ENCODE results near the gene RNF222.

Gene RNF222

DNA sequence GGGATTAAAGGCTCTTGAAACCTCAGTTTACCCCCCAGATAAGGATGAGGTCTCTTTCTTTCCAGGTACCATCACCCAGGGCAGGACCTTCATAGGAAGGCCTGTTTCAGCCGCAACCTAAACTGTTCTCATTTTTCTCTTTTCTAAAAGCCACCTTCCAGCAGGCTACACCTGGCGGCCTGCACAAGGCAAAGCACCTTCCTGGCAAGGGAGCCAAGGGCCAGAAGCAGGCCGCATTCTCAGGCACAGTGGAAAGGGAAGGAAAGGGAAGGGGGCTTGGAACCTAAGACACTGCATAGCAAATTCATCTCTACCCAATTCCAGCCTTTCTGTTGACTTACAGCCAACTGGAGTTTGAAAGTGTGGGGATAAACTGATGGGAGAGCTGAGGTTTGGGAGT lies 29.2 kb upstream of the RNF222 start:
- TF ChIP-seq, protein P1, sequence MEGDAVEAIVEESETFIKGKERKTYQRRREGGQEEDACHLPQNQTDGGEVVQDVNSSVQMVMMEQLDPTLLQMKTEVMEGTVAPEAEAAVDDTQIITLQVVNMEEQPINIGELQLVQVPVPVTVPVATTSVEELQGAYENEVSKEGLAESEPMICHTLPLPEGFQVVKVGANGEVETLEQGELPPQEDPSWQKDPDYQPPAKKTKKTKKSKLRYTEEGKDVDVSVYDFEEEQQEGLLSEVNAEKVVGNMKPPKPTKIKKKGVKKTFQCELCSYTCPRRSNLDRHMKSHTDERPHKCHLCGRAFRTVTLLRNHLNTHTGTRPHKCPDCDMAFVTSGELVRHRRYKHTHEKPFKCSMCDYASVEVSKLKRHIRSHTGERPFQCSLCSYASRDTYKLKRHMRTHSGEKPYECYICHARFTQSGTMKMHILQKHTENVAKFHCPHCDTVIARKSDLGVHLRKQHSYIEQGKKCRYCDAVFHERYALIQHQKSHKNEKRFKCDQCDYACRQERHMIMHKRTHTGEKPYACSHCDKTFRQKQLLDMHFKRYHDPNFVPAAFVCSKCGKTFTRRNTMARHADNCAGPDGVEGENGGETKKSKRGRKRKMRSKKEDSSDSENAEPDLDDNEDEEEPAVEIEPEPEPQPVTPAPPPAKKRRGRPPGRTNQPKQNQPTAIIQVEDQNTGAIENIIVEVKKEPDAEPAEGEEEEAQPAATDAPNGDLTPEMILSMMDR (IDR thresholded peaks at IDR 0.05; ENCODE audit: low read depth, low read length, missing control alignments) = no peak
- in situ Hi-C loops (cut with HindIII; ENCODE audit: low sequenced_read_pairs) = no loop called here

DNA sequence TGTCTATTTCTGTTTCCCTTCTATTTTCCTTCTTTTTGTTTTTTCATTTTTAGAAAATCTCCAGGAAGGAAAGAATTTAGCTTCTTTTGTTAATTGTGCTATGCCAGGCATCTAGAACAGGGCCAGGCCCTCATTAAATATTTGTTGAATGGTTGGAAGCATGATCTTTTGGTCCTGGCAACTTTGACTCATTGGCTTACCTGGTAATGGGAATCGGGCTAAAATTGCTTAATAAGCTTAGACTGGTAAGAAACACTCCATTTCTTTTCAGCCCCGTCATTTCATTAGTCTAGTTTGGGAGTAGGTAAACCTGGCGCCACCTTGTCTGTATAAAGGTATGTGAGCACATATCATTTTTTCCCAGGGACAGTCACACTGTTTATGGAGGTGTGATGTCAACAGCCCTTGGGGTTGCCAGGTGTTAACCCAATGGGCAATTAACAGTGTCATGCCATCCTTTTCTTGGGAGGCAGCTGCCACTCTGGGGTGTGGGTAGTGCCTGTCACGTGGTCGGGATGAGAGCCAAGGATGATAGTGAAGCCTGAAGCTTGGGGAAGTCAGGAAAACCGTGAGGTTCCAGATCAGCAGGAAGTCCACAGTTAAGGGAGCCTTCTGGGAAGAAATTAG lies 28.6 kb upstream of the RNF222 start:
- no peak for DNase-seq (ENCODE audit: low read depth)
- TF ChIP-seq, protein P1 (IDR thresholded peaks at IDR 0.05; ENCODE audit: low read depth, low read length, missing control alignments) = no peak
- no peak overlapping the region for H3K4me3 ChIP-seq (ENCODE audit: low read depth, low read length)
- in situ Hi-C loops (cut with HindIII; ENCODE audit: low sequenced_read_pairs) = no loop called here

More for the DNA sequence above, 29.2 kb upstream of the RNF222 start:
- no peak overlapping the region for H3K4me3 ChIP-seq (ENCODE audit: low read depth, low read length)
- DNase-seq (ENCODE audit: low read depth) = no peak

DNA sequence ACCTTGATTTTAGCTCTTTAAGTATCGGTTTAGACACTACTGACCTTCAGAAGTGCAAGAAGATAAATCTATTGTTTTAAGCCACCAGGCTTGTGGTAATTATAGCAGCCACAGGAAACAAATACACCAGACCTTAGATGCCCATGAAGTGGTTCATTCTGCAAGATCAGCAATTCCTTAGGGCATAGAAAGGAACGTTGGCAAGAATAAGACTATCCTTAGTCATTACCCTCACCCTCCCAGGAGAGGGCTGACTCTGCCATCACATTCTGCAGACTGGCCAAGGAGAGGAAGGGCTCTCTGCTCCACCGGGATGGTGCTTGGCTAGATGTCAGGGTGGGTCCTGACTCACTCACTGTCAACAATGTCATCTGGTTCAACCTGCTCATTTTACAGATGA lies 23.9 kb upstream of the RNF222 start:
- in situ Hi-C loops (cut with HindIII; ENCODE audit: low sequenced_read_pairs) = loop anchor here (25.0 kb wide), 1 partner anchor 341 kb away; the partner anchor contains the start of gene SPDYE4
- DNase-seq (ENCODE audit: low read depth) = no peak
- no peak overlapping the region for H3K4me3 ChIP-seq (ENCODE audit: low read depth, low read length)
- TF ChIP-seq, protein P1 (IDR thresholded peaks at IDR 0.05; ENCODE audit: low read depth, low read length, missing control alignments) = no peak

DNA sequence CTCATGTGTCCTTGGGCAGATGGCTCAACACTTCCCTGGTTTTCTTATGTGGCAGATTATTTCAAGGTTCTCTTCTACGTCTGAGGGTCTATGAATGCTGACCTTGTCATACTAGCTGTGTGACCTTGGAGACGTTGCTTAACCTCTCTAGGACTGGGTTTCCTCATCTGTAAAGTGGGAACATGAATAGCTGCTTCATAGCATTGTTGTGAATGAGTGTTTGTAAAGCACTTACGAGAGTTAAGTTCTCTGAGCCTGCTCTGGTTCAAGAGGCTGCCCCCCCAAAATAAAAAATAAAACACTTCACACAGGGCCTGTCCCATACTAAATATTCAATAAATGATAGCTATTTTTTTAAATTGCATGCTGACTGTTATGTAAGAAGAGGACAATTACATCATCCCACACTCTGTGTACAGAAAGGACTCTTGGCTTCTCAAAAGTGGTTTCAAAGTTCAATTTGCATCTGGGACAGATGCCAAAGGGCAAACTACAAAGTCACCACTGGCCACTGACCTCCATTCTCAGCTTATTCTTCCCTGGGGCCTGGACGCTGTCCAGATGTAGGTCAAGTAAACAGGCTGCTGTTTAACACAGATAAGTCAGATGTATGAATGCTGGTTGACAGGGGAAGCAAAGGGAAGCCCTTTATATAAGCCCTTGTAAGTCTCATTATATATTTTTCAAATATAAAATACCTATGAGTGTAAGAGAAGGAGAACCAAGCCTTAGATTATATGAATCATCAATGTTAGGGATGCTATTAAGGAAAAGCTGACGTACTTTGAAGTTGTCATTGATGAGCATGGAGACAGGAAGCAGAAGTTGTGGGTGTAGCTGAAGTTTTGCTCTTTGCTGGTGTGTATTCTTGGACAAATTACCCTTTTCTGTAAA lies 22.7 kb upstream of the RNF222 start:
- no peak overlapping the region for H3K4me3 ChIP-seq (ENCODE audit: low read depth, low read length)

DNA sequence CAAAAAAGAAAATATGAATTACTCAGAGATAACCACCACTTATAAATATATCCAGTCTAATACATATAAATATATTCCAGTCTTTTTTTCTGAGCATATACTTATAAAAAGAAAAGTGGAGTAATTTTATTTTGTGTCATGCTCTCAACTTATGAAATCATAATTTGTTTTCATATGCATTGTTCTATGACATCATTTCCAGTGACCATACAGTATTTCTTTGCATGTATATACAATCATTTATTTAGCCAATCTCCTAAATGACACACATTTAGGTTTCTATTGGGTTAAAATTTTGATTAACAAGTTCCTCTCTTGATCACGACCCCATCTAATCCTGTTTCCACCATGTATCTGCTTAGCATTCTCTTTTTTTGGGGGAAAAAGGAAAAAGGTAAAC lies 21.7 kb upstream of the RNF222 start:
- DNase-seq (ENCODE audit: low read depth) = no peak
- no peak overlapping the region for H3K4me3 ChIP-seq (ENCODE audit: low read depth, low read length)
- in situ Hi-C loops (cut with HindIII; ENCODE audit: low sequenced_read_pairs) = loop anchor here (25.0 kb wide), 1 partner anchor 343 kb away; the partner anchor contains the start of gene SPDYE4
- TF ChIP-seq, protein P1 (IDR thresholded peaks at IDR 0.05; ENCODE audit: low read depth, low read length, missing control alignments) = no peak

More for the DNA sequence above, 22.7 kb upstream of the RNF222 start:
- TF ChIP-seq, protein P1 (IDR thresholded peaks at IDR 0.05; ENCODE audit: low read depth, low read length, missing control alignments) = no peak
- peak; percentile 19 for DNase-seq (ENCODE audit: low read depth)
- in situ Hi-C loops (cut with HindIII; ENCODE audit: low sequenced_read_pairs) = loop anchor here (25.0 kb wide), 1 partner anchor 342 kb away; the partner anchor contains the start of gene SPDYE4

DNA sequence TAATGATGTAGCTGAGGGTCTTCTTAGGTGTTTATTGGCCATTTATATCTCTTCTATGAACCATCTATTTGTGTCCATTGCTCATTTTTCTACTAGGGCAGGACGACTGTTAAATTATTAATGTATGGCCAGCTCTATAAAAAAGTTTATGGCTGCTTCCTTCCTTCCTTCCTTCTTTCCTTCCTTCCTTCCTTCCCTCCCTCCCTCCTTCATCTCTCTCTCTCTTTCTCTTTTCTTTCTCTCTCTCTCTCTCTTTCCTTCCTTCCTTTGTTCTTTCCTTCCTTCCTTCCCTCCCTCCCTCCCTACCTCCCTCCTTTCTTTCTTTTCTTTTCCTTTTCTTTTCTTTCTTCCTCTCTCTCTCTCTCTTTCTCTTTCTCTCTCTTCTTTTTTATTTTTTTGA lies 20.8 kb upstream of the RNF222 start:
- in situ Hi-C loops (cut with HindIII; ENCODE audit: low sequenced_read_pairs) = loop anchor here (25.0 kb wide), 1 partner anchor 344 kb away; the partner anchor contains the start of gene SPDYE4
- TF ChIP-seq, protein P1 (IDR thresholded peaks at IDR 0.05; ENCODE audit: low read depth, low read length, missing control alignments) = no peak
- no peak overlapping the region for H3K4me3 ChIP-seq (ENCODE audit: low read depth, low read length)
- DNase-seq (ENCODE audit: low read depth) = no peak

All from astrocyte of the cerebellum (primary cell).